NCI-H446 treated with DMSO at 0.1 percent for 48 hours (cell line): ENCODE data around the gene HDHD3.

Source experiments
- DNase-seq: peaks from one replicate; lab custom pipeline; 2025; lab: John Stamatoyannopoulos, UW

HDHD3 gene

DNA sequence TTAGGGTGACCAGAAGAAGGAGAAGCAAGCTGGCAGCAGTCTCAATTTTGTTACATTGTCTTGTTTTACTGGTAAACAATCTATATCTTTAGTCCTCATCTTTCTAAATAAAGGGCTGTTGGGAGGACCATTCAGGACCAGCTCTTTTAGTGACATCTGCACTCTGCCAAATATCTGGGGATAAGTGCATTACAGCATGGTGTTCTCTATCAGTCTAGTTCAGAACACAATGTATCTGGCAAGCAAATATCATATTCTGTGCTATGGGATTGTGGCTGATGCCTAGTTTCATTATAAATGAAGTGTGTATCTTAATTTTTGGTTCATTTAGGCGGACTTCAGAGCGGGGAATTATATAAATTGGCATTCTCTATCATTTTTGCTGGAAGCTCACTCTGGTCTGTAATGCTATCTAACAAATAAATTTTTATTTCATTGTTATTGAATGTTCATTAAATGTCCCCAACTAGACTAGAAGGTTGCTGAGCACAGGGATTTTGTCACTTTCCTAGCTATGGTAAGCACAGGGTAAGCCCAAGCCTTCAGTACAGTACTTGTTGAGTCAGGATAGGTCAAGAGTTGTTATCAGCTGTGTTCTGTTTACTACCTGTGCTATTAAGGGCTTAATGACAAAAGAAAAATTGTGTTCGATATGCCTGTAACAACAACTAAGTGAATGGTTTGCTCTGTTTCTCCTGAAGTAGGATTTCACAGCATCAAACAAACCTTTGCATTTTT lies 48.6 kb downstream of the HDHD3 start:
- DNase-seq, result no peak

DNA sequence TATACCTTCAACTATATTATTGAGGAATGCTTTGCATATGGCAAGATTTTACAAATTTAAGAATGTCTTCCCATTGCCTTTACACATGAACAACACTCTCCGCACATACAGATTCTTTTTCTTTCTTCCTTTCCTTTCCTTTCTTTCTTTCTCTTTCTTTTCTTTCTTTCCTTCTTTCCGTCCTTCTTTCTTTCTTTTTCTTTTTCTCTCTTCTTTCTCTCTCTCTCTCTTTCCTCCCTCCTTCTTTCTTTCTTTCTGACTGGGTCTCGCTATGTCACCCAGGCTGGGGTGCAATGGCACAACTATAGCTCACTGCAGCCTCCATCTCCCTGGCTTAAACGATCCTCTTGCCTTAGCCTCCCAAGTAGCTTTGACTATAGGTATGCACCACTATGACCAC lies 50.6 kb downstream of the HDHD3 start:
- DNase-seq, result no peak
